IPS-NIHi7 (cell line): ENCODE data around the gene LRPAP1.
A peak's percentile ranks its signal among the peaks of the same experiment; 100 is the strongest.

Experiments
- DNase-seq: peaks from one replicate; pipeline ENCODE4 v3.0.0; 2012; ENCODE audit warnings: mixed read lengths; ENCODE audit errors: extremely low spot score

Gene LRPAP1

GRCh38 chr4:3472411-3473141 is 59.6 kb downstream of the LRPAP1 start:
- no peak for DNase-seq

- no peak for DNase-seq
Observed at GRCh38 chr4:3471886-3472285, 60.3 kb downstream of the LRPAP1 start.

- DNase-seq = no peak
Observed at GRCh38 chr4:3471098-3471760, 61.0 kb downstream of the LRPAP1 start.

GRCh38 chr4:3470244-3471097 is 61.8 kb downstream of the LRPAP1 start:
- no peak for DNase-seq

GRCh38 chr4:3469386-3470243 is 62.6 kb downstream of the LRPAP1 start:
- DNase-seq = no peak

GRCh38 chr4:3468804-3469203 is 63.4 kb downstream of the LRPAP1 start:
- no peak for DNase-seq

- no peak for DNase-seq
Observed at GRCh38 chr4:3468154-3468553, 64.1 kb downstream of the LRPAP1 start.

GRCh38 chr4:3467601-3468031 is 64.6 kb downstream of the LRPAP1 start:
- DNase-seq = no peak

GRCh38 chr4:3466691-3467600 is 65.3 kb downstream of the LRPAP1 start:
- DNase-seq = no peak

GRCh38 chr4:3465698-3466671 is 66.2 kb downstream of the LRPAP1 start:
- DNase-seq = peak; percentile 83

GRCh38 chr4:3464911-3465697 is 67.1 kb downstream of the LRPAP1 start:
- DNase-seq = no peak

- DNase-seq = no peak
Observed at GRCh38 chr4:3464349-3464905, 67.8 kb downstream of the LRPAP1 start.

- DNase-seq = no peak
Observed at GRCh38 chr4:3463556-3464348, 68.5 kb downstream of the LRPAP1 start.

GRCh38 chr4:3462790-3463415 is 69.3 kb downstream of the LRPAP1 start, which contains the start of gene DOK7:
TSS of gene DOK7 (plus strand) at chr4:3463306. CDS start at chr4:3463376, 70 bp downstream.
- DNase-seq = peak; percentile 59

GRCh38 chr4:3462321-3462789 is 69.9 kb downstream of the LRPAP1 start:
- DNase-seq = no peak

GRCh38 chr4:3461515-3462291 is 70.5 kb downstream of the LRPAP1 start:
- DNase-seq = no peak
